Keratinocyte (primary cell): ENCODE results near the gene BICRAL.

ENCODE experiments used
- CTCF ChIP-seq, 3 experiments: IDR thresholded peaks in 1 of 3; conservative IDR thresholded peaks in 1 of 3; optimal IDR thresholded peaks in 1 of 3; 2 replicates in 2 of 3; 3 replicates in 1 of 3; pipeline versions ENCODE3 to v1.5.1; 2011; ENCODE audit warnings: low read length in 3 of 3, mild to moderate bottlenecking in 3 of 3, moderate library complexity in 2 of 3, control low read depth in 1 of 3, inconsistent platforms in 1 of 3; ENCODE audit not compliant: insufficient read depth in 2 of 3; ENCODE audit errors: extremely low read depth in 1 of 3
- EZH2 ChIP-seq: IDR thresholded peaks from one replicate; pipeline ENCODE4 v1.6.1; 2012; ENCODE audit warnings: inconsistent platforms, mild to moderate bottlenecking, low read length, moderate library complexity

GRCh38 chr6:42860036-42860435 is 78.2 kb downstream of the BICRAL start:
- TF ChIP-seq CTCF (optimal IDR thresholded peaks at IDR 0.05 in 1 of 3, IDR thresholded peaks at IDR 0.05 in 1 of 3, conservative IDR thresholded peaks at IDR 0.05 in 1 of 3; ENCODE audit: extremely low read depth in 1 of 3, insufficient read depth in 2 of 3, low read length in 3 of 3), result no peak
- no peak for TF ChIP-seq EZH2
